ENCODE data around the gene GOLGA6L2.

GRCh38 chr15:23477920-23478319 is 30.9 kb upstream of the GOLGA6L2 start:
- no peak for TF ChIP-seq CTCF (IDR thresholded peaks at IDR 0.05; ENCODE audit: insufficient read depth, low read depth, low read length)
- TF ChIP-seq EZH2 (IDR thresholded peaks at IDR 0.05; ENCODE audit: insufficient read depth, low read length): no peak

Measured in astrocyte (in vitro differentiated cells and primary cell).